ENCODE measurements around the gene SSRP1.

- no peak for TF ChIP-seq CTCF (conservative IDR thresholded peaks at IDR 0.05)
- TF ChIP-seq EZH2 (IDR thresholded peaks at IDR 0.05; ENCODE audit: low read depth) = no peak
These were observed 41.4 kb upstream of the SSRP1 start for GRCh38 chr11:57377107-57377506.
